DMS153 treated with DMSO at 0.1 percent for 48 hours (cell line): ENCODE results near the gene ZPBP.
"Not testable (repeated sequence)": the region's sequence is repeated elsewhere in the genome, so short reads cannot be mapped to it uniquely, and the experiment has no call there.

Source experiments
- DNase-seq: peaks from one replicate; lab custom pipeline; 2025; ENCODE audit not compliant: unreplicated experiment; lab: John Stamatoyannopoulos, UW

The ZPBP gene

DNA sequence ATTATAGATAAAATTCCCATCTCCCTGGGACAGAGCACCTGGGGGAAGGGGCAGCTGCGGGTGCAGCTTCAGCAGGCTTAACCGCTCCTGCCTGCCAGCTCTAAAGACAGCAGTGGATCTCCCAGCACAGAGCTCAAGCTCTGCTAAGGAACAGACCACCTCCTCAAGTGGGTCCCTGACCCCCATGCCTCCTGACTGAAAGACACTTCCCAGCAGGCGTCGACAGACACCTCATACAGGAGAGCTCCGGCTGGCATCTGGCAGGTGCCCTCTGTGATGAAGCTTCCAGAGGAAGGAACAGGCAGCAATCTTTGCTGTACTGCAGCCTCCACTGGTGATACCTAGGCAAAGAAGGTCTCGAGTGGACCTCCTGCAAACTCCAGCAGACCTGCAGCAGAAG lies 51.9 kb downstream of the ZPBP start:
- not testable (repeated sequence) for DNase-seq

DNA sequence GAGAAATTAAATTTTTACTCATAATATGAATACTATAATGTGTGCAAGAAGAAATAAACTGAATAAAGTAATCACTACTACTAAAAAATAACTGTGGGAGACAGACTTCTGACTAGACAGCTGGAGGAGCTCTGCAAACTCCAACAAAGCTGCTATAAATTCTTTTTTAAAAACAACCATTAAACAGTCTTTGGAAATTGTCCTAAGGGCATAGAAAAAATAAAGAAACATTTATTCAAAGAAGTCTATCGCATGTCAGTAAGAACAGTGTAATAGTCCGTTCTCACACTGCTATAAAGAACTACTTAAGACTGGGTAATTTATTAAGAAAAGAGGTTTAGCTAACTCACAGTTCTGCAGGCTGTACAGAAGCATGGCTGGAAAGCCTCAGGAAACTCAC lies 56.0 kb downstream of the ZPBP start:
- no peak for DNase-seq

DNA sequence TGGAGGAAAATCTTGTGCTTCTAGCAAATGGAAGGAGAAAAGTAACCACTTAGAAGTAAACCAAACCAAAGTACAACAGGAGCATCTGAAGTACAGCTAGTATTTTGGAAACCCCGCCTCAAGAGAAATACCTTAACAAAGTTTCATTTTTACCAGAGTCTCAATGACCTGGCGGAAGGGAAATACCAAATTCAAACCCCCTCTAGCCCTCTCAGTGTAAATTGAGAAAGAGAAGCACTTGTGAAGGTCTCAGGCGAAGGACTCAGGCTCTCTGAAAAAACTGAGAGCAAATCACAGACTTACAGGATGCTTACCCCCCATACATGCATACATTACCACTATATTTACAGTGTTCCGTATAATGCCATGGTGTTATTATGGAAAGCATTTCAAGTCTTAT lies 70.1 kb downstream of the ZPBP start:
- DNase-seq, result no peak

DNA sequence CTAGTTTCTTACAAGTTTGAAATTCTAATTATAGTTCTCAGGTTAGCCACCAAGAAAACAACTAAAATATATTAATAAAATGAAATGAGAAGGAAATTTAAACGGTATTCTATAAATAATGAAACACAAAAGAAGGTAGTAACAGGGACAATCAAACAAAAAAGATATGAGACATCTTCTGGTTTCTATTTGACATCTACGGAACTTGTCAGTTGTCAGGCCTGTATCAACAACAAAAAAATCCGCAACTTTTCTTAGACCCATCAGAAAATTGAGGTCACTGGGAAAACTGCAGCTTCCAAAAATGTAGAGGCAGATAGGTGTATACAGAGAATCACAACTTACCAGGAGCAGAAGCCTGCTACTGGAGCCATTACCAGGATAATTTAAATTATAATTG lies 70.6 kb downstream of the ZPBP start:
- no peak for DNase-seq

DNA sequence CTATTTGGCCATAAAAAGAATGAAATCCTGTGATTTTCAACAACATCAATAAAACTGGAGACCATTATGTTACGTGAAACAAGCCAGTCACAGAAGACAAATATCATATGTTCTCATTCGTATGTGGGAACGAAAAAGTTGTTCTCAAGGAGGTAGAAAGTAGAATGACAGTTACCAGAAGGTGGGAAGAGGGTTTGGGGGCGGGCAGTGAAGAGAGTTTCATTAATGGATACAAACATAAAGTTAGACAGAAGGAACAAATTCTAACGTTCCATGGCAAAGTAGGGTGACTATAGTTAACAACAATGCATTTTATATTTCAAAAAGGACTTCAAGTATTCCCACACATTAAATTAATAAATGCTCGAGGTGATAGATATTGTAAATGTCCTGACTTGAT lies 97.4 kb downstream of the ZPBP start:
- DNase-seq, result no peak

- no peak for DNase-seq
Measured at GRCh38 chr7:49986191-49986590, 106.9 kb downstream of the ZPBP start.

- no peak for DNase-seq
Measured at GRCh38 chr7:49980465-49980864, 112.6 kb downstream of the ZPBP start.

GRCh38 chr7:49976238-49976637 lies 116.8 kb downstream of the ZPBP start:
- no peak for DNase-seq

- no peak for DNase-seq
Measured at GRCh38 chr7:49974035-49974434, 119.0 kb downstream of the ZPBP start.

DNA sequence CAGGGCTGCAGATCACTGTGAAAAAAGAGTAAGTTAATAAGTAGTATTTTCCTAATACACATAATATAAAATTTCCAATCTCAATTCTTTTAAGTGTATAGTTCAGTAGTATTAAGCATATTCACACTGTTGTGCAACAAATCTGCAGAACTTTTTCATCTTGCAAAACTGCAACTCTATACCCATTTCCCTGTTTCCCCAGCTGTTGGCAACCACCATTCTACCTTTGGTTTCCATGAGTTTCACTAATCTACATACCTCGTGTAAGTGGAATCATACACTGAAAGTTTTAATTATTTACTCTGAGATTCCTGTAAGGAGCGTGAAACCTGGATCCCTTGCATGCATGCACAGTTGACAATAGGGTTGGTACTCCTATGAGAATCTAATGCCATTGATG lies 155.4 kb downstream of the ZPBP start:
- DNase-seq, result no peak

DNA sequence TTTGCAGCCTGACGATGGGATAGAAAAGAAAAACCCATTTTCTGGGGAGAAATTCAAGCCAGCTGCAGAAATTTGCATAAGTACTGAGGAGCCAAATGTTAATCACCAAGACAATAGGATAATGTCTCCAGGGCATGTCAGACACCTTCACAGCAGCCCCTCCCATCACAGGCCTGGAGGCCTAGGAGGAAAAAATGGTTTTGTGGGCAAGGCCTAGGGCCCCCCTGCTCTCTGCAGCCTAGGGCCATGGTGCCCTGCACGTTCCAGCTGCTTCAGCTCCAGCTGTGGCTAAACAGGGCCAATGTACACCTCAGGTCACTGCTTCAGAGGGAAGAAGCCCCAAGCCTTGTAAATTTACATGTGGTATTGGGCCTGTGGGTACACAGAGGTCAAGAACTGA lies 161.4 kb downstream of the ZPBP start:
- DNase-seq, result no peak

DNA sequence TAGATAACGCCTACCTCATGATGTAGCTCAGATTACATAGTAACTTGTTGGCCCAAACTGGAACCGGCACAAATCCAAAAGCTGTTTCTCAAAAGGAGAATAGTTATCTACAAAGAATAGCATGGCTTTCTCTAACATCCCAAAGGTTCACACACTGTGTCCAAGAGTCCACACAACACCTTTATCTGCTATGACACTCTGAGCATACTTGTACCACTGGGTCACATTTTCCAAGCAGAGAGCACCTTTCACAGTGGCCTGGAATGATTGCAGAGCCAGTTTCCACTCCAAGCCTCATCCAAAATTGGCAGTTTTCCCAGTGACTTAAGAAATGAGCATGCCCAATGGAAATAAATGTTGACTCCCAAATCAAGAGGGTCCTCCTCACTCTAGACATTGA lies 164.3 kb downstream of the ZPBP start:
- no peak for DNase-seq

GRCh38 chr7:49927631-49928030 lies 165.4 kb downstream of the ZPBP start:
- no peak for DNase-seq

DNA sequence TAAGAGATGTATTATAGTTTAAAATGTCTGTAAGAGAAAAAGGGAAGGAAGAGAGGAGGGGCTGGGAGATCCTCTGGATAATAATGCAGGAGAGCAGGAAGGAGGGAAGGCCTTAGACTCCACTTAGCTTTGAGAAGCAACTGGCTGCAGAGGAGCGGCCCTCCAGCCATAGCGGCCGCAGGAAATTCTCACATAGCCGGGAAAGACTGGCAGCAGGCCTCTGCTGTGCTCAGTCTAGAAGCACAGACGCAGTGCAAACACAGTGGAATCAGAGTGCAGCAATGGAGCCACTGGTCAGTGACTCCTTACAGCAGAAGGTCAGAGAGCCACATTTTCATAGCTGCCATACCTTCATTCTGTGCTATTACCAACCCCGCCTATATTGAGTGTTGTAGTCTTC lies 166.3 kb downstream of the ZPBP start:
- DNase-seq, result no peak

- no peak for DNase-seq
Measured at GRCh38 chr7:49911909-49912308, 181.1 kb downstream of the ZPBP start.

DNA sequence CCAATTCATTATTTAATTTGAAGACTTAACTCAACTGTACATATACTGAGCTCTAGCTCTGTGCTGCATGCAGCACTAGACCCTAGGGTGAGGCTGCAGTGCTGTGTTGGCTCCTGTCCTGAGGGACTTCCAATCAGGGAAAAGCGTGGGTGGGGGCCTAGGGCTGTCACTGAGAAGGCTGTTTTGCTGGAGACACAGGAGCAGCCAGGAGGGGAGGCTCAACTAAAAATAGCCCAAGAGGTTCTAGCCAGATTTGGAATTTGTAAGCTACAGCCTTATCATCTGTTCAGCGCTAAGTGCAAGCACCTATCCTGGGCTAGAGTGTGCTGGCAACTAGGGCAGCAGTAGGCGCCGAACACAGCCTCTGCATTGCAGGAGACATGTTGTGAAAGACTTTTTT lies 198.5 kb downstream of the ZPBP start:
- DNase-seq, result no peak

GRCh38 chr7:49893131-49893530 lies 199.9 kb downstream of the ZPBP start:
- no peak for DNase-seq

GRCh38 chr7:49892481-49892880 lies 200.6 kb downstream of the ZPBP start:
- DNase-seq, result no peak
